D721Med (cell line): ENCODE results near the gene DENND5A.

Experiments used
- DNase-seq: peaks from one replicate; pipeline ENCODE4 v3.0.0; 2011; ENCODE audit warnings: low spot score; ENCODE audit not compliant: insufficient read length
- FAIRE-seq: peaks from 2 replicates; lab custom pipeline; 2011; peaks lifted over from hg19 to GRCh38; lab: Jason Lieb, UNC
- TF ChIP-seq, protein P1 (sequence below): IDR thresholded peaks from 2 replicates; pipeline ENCODE4 v1.5.1; 2012; ENCODE audit warnings: mild to moderate bottlenecking, control low read depth; ENCODE audit not compliant: insufficient read depth; ENCODE audit errors: missing control alignments

The DENND5A gene

DNA sequence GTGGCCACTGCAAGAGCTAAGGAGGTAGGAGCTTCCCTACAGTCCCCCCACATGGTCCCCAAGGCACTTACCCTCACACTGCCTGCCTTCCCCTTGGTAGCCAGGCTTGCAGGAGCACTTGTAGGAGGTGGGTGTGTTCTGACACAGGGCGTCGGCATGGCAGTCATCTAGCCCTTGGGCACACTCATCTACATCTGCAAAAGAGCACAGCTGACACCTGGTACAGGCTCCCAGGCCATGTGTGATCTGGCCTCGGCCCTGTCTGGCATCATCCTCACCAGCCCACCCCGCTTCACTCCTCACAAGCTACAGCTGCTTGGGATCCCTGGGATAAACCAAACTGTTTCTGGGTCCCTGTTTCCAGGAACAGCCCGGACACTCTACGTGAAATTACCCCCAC, 175.5 kb downstream of the DENND5A start:
- DNase-seq (no peak), FAIRE-seq (no peak)
- TF ChIP-seq, protein P1, sequence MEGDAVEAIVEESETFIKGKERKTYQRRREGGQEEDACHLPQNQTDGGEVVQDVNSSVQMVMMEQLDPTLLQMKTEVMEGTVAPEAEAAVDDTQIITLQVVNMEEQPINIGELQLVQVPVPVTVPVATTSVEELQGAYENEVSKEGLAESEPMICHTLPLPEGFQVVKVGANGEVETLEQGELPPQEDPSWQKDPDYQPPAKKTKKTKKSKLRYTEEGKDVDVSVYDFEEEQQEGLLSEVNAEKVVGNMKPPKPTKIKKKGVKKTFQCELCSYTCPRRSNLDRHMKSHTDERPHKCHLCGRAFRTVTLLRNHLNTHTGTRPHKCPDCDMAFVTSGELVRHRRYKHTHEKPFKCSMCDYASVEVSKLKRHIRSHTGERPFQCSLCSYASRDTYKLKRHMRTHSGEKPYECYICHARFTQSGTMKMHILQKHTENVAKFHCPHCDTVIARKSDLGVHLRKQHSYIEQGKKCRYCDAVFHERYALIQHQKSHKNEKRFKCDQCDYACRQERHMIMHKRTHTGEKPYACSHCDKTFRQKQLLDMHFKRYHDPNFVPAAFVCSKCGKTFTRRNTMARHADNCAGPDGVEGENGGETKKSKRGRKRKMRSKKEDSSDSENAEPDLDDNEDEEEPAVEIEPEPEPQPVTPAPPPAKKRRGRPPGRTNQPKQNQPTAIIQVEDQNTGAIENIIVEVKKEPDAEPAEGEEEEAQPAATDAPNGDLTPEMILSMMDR, result no peak

DNA sequence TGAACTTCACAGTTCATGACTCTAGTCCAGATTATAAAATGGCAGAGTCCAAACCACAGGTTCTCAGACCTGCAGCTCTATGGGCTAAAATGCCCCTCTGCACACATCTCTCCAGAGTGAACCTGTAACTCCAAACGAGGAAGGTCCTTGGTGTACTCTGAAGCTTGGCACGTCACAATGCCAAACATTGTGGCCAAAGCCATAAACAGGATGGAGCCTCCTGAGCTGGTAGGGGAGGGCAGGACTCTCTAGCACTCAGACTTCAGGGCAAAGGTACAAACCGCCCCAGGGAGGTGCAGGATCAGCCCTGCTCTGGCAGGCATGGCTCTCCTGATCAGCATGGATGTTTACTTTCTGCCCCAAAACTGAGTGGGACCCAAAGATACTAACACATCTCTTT, 176.1 kb downstream of the DENND5A start:
- TF ChIP-seq, protein P1, result no peak
- no peak for FAIRE-seq
- no peak for DNase-seq
